Measurements from ENCODE around the gene GNL1.

DNA sequence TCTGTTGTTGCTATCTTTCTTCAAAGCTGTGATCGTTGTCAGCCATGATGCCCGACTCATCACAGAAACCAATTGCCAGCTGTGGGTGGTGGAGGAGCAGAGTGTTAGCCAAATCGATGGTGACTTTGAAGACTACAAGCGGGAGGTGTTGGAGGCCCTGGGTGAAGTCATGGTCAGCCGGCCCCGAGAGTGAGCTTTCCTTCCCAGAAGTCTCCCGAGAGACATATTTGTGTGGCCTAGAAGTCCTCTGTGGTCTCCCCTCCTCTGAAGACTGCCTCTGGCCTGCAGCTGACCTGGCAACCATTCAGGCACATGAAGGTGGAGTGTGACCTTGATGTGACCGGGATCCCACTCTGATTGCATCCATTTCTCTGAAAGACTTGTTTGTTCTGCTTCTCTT is 34.2 kb upstream of the GNL1 start:
- TF ChIP-seq, protein P1, sequence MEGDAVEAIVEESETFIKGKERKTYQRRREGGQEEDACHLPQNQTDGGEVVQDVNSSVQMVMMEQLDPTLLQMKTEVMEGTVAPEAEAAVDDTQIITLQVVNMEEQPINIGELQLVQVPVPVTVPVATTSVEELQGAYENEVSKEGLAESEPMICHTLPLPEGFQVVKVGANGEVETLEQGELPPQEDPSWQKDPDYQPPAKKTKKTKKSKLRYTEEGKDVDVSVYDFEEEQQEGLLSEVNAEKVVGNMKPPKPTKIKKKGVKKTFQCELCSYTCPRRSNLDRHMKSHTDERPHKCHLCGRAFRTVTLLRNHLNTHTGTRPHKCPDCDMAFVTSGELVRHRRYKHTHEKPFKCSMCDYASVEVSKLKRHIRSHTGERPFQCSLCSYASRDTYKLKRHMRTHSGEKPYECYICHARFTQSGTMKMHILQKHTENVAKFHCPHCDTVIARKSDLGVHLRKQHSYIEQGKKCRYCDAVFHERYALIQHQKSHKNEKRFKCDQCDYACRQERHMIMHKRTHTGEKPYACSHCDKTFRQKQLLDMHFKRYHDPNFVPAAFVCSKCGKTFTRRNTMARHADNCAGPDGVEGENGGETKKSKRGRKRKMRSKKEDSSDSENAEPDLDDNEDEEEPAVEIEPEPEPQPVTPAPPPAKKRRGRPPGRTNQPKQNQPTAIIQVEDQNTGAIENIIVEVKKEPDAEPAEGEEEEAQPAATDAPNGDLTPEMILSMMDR (IDR thresholded peaks at IDR 0.05), result no peak
- no peak for TF ChIP-seq POLR2A (IDR thresholded peaks at IDR 0.05)

All from uterus (tissue), 2 donors.